HCT116 (cell line): ENCODE results near the gene COL1A1. TPM values are rescaled to one million over a fixed set of nuclear protein-coding genes. Genes with fewer than 3 reads are reported as not detected.

ENCODE experiments used
- ATAC-seq: fragments of 200-7000 bp; cut with Tn5 transposase; 2 replicates; pipeline ENCODE4 v1.9.1; 2020; ENCODE audit warnings: mild to moderate bottlenecking, moderate library complexity
- BruUV-seq: library from RNA; stranded (reverse); fragments of 400-500 nt; replicated peaks from 2 replicates; lab custom pipeline; 2021; lab: Mats Ljungman, UMichigan
- CTCF ChIA-PET: fragments of 300-600 bp; sonication (Branson Sonifier 250); formaldehyde crosslinking; loops from one replicate; lab custom pipeline; 2021; ENCODE audit warnings: antibody characterized with exemption; lab: Charles Lee
- POLR2A ChIA-PET: fragments of 300-600, 350-600 bp; sonication (Branson Sonifier 250); formaldehyde crosslinking; loops from one replicate; lab custom pipeline; 2021; ENCODE audit warnings: antibody characterized with exemption; lab: Charles Lee
- RAD21 ChIA-PET, 2 experiments: fragments of 300-600 bp; sonication (Branson Sonifier 250); formaldehyde crosslinking; loops; one replicate each; lab custom pipeline; 2023; ENCODE audit warnings: low total read pairs in 2 of 2; ENCODE audit not compliant: uncharacterized antibody in 2 of 2, unreplicated experiment in 2 of 2, low non-redundant PET in 1 of 2; lab: Charles Lee
- DNase-seq: peaks from one replicate; pipeline ENCODE4 v3.0.0-alpha.2; 2010; ENCODE audit warnings: low read depth, low spot score
- H2AFZ ChIP-seq: fragments of 200-600 bp; shearing (Covaris generic), sonication (generic); 2 replicates; pipeline ENCODE4 v1.6.1; 2017; ENCODE audit warnings: low read depth, mixed run types, mixed read lengths, antibody characterized with exemption, low read length; ENCODE audit not compliant: poor library complexity, severe bottlenecking
- H3K27ac ChIP-seq: 2 replicates; pipeline ENCODE4 v1.5.1; 2012; ENCODE audit warnings: low read depth, low read length
- H3K27me3 ChIP-seq: fragments of 200-600 bp; sonication (generic); 2 replicates; pipeline ENCODE4 v1.6.1; 2016; ENCODE audit warnings: mixed run types, low read length, mixed read lengths; ENCODE audit not compliant: insufficient read depth
- H3K36me3 ChIP-seq, 2 experiments: fragments of 200-500 bp in 1 of 2; fragments of 200-600 bp in 1 of 2; sonication (Bioruptor generic) in 1 of 2; sonication (generic) in 1 of 2; 2 replicates each; pipeline versions ENCODE4 v1.5.1 to v1.6.1; 2014 to 2016; ENCODE audit warnings: low read length in 2 of 2, inconsistent platforms in 1 of 2, mixed read lengths in 1 of 2, mixed run types in 1 of 2; ENCODE audit not compliant: insufficient read depth in 2 of 2, control insufficient read depth in 1 of 2
- H3K4me1 ChIP-seq, 2 experiments: fragments of 200-600 bp in 1 of 2; sonication (generic) in 1 of 2; 2 replicates each; pipeline versions ENCODE4 v1.5.1 to v1.6.1; 2012 to 2017; ENCODE audit warnings: low read length in 2 of 2, inconsistent platforms in 1 of 2, mild to moderate bottlenecking in 1 of 2, mixed read lengths in 1 of 2, mixed run types in 1 of 2, moderate library complexity in 1 of 2; ENCODE audit not compliant: insufficient read depth in 2 of 2, control insufficient read depth in 1 of 2
- H3K4me2 ChIP-seq: fragments of 200-600 bp; sonication (generic); 2 replicates; pipeline ENCODE4 v1.6.1; 2017; ENCODE audit warnings: mixed run types, low read length, mixed read lengths
- H3K4me3 ChIP-seq, 2 experiments: fragments of 200-600 bp in 1 of 2; sonication (generic) in 1 of 2; replicated peaks in 1 of 2; 2 replicates each; pipeline ENCODE4 v1.5.1; 2011 to 2016; ENCODE audit warnings: low read length in 2 of 2, control low read depth in 1 of 2, low read depth in 1 of 2, mild to moderate bottlenecking in 1 of 2, mixed read lengths in 1 of 2, mixed run types in 1 of 2
- H3K79me2 ChIP-seq: fragments of 200-600 bp; sonication (generic); 2 replicates; pipeline ENCODE4 v1.6.1; 2017; ENCODE audit warnings: mild to moderate bottlenecking, mixed run types, low read length, moderate library complexity, mixed read lengths; ENCODE audit not compliant: insufficient read depth
- H3K9ac ChIP-seq: fragments of 200-600 bp; sonication (generic); 2 replicates; pipeline ENCODE4 v1.6.1; 2016; ENCODE audit warnings: low read length, mixed read lengths
- H3K9me2 ChIP-seq: fragments of 200-600 bp; sonication (generic), shearing (Covaris generic); 2 replicates; pipeline ENCODE4 v1.6.1; 2017; ENCODE audit warnings: mixed run types, mild to moderate bottlenecking, moderate library complexity; ENCODE audit not compliant: insufficient read depth
- H3K9me3 ChIP-seq, 2 experiments: fragments of 200-500 bp in 1 of 2; fragments of 200-600 bp in 1 of 2; sonication (Bioruptor generic) in 1 of 2; sonication (generic) in 1 of 2; 2 replicates each; pipeline ENCODE4 v1.6.1; 2014 to 2017; ENCODE audit warnings: low read length in 2 of 2, mixed read lengths in 2 of 2, inconsistent platforms in 1 of 2, low read depth in 1 of 2, mild to moderate bottlenecking in 1 of 2, mixed run types in 1 of 2, moderate library complexity in 1 of 2; ENCODE audit not compliant: control insufficient read depth in 1 of 2, insufficient read depth in 1 of 2
- H4K20me1 ChIP-seq: fragments of 200-600 bp; sonication (generic), shearing (Covaris generic); 2 replicates; pipeline ENCODE4 v1.6.1; 2017; ENCODE audit warnings: mixed run types, mild to moderate bottlenecking, moderate library complexity; ENCODE audit not compliant: insufficient read depth
- EGR1 ChIP-seq: IDR thresholded peaks from 2 replicates; pipeline ENCODE4 v1.6.1; 2012; ENCODE audit warnings: low read depth
- POLR2A ChIP-seq: IDR thresholded peaks from 2 replicates; pipeline ENCODE4 v1.7.0; 2011; ENCODE audit warnings: borderline replicate concordance; ENCODE audit not compliant: insufficient read depth, insufficient read length; ENCODE audit errors: extremely low read depth
- RAD21 ChIP-seq: IDR thresholded peaks from 2 replicates; pipeline ENCODE4 v1.6.1; 2012; ENCODE audit warnings: low read depth, mild to moderate bottlenecking
- TCF7L2 ChIP-seq: IDR thresholded peaks from 2 replicates; pipeline ENCODE4 v1.7.0; 2011; ENCODE audit warnings: borderline replicate concordance, inconsistent platforms; ENCODE audit not compliant: insufficient read depth, insufficient read length; ENCODE audit errors: extremely low read depth
- intact Hi-C: fragments of 100-400 bp; cut with micrococcal nuclease; formaldehyde crosslinking; loops from 2 replicates; pipeline ENCODE4 v1.10.0; 2022
- total RNA-seq: library from RNA; stranded (reverse); gene quantifications from one replicate; pipeline ENCODE4 v1.2.1, GENCODE V29; 2021; ENCODE audit not compliant: unreplicated experiment
- TF ChIP-seq, protein P1 (sequence below): IDR thresholded peaks from 2 replicates; pipeline ENCODE4 v1.6.1; 2012; ENCODE audit warnings: low read depth
- TF ChIP-seq, protein P2 (sequence below): IDR thresholded peaks from 2 replicates; pipeline ENCODE4 v1.6.1; 2012
- TF ChIP-seq, protein P3 (sequence below): IDR thresholded peaks from 2 replicates; pipeline ENCODE4 v1.6.1; 2011; ENCODE audit warnings: mild to moderate bottlenecking, low read length, moderate library complexity; ENCODE audit not compliant: insufficient replicate concordance; ENCODE audit errors: extremely low read depth

Gene COL1A1
- total RNA-seq, 1 experiment from 2014 or later, result 33.6 TPM

DNA sequence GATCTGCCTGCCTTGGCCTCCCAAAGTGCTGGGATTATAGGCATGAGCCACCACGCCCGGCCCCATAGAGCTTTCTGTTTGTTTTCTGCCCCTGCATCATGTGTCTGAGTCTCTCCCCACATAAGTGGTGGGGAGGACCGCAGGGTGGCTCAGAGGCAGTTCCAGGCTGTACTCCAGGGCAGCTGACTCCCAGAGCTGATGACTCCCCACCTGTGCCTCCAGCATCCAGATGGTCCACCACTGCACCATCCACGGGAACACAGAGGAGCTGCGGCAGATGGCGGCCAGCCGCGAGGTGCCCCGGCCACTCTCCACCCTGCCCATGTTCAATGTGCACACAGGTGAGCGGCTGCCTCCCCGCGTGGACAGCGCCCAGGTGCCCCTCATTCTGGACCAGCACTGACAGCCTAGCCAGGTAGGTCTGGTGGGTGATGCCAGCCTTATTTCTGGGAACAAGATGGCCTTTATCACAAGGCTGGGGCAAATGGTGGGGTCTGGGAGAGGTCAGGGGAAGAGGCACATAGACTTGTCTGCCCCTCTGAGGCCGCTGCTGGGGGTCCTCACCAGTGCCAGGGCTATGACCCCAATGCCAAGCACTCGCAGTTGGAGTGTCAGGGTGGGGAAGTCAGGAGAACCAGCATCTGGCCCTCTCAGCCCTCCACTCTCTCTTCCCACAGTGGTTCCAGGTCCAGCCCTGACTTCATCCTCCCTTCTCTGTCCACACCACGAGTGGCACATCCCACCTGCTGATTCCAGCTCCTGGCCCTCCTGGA is 26.2 kb downstream of the COL1A1 start:
- Histone ChIP-seq H3K9me3 (no peaks in the 10 kb centered on the region), H3K79me2 (no peaks in the 10 kb centered on the region), H4K20me1 (no peaks in the 10 kb centered on the region), H3K27ac (no peak overlapping the region; the same call in 1 of the 2 replicates), H3K27me3 (no peaks in the 10 kb centered on the region), H3K4me1 (peaks cover 41 to 70% of the 10 kb centered on the region in 2 experiments), H3K36me3 (no peaks in the 10 kb centered on the region), H2AFZ (no peak overlapping the region), H3K4me3 (no peak overlapping the region), H3K9ac (no peak overlapping the region), H3K9me2 (no peaks in the 10 kb centered on the region), H3K4me2 (no peak overlapping the region)
- POLR2A ChIA-PET, result no interaction called here
- RAD21 ChIA-PET, result no interaction called here
- no peak for DNase-seq
- no peak for ATAC-seq
- no TSS peak for BruUV-seq
- TF ChIP-seq, protein P1, sequence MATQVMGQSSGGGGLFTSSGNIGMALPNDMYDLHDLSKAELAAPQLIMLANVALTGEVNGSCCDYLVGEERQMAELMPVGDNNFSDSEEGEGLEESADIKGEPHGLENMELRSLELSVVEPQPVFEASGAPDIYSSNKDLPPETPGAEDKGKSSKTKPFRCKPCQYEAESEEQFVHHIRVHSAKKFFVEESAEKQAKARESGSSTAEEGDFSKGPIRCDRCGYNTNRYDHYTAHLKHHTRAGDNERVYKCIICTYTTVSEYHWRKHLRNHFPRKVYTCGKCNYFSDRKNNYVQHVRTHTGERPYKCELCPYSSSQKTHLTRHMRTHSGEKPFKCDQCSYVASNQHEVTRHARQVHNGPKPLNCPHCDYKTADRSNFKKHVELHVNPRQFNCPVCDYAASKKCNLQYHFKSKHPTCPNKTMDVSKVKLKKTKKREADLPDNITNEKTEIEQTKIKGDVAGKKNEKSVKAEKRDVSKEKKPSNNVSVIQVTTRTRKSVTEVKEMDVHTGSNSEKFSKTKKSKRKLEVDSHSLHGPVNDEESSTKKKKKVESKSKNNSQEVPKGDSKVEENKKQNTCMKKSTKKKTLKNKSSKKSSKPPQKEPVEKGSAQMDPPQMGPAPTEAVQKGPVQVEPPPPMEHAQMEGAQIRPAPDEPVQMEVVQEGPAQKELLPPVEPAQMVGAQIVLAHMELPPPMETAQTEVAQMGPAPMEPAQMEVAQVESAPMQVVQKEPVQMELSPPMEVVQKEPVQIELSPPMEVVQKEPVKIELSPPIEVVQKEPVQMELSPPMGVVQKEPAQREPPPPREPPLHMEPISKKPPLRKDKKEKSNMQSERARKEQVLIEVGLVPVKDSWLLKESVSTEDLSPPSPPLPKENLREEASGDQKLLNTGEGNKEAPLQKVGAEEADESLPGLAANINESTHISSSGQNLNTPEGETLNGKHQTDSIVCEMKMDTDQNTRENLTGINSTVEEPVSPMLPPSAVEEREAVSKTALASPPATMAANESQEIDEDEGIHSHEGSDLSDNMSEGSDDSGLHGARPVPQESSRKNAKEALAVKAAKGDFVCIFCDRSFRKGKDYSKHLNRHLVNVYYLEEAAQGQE, result no peak
- TF ChIP-seq EGR1, result no peak
- CTCF ChIA-PET, result interaction anchor here (0.9 kb wide), 1 partner anchor 25 kb away, joined by 6 read pairs; no protein-coding TSS in a partner anchor
- intact Hi-C loops, result no loop called here

DNA sequence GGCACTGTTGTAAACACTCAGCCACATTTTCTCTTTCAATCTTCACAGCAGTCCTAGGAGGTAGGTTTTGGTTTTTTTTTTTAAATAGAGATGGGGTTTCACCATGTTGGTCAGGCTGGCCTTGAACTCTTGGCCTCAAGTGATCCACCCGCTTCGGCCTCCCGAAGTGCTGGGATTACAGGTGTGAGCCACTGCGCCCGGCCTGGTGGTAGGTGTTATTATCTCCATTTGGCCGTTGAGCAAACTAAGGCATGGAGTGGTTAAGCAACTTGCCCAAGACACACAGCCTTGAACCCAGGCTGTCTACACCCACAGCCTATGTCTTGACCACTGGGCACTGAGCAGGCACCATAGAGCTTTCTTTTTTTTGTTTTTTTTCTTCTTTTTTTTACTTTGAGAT is 27.0 kb downstream of the COL1A1 start:
- intact Hi-C loops, result no loop called here
- BruUV-seq, result no TSS peak
- CTCF ChIA-PET, result interaction anchor here (0.8 to 1.7 kb wide), 3 partner anchors 11 to 25 kb away, joined by 3 to 8 read pairs (median 6); no protein-coding TSS in a partner anchor
- TF ChIP-seq TCF7L2 (no peak), RAD21 (no peak), EGR1 (no peak), POLR2A (no peak)
- TF ChIP-seq, protein P2, sequence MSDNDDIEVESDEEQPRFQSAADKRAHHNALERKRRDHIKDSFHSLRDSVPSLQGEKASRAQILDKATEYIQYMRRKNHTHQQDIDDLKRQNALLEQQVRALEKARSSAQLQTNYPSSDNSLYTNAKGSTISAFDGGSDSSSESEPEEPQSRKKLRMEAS, result no peak
- TF ChIP-seq, protein P1, result no peak
- TF ChIP-seq, protein P3, sequence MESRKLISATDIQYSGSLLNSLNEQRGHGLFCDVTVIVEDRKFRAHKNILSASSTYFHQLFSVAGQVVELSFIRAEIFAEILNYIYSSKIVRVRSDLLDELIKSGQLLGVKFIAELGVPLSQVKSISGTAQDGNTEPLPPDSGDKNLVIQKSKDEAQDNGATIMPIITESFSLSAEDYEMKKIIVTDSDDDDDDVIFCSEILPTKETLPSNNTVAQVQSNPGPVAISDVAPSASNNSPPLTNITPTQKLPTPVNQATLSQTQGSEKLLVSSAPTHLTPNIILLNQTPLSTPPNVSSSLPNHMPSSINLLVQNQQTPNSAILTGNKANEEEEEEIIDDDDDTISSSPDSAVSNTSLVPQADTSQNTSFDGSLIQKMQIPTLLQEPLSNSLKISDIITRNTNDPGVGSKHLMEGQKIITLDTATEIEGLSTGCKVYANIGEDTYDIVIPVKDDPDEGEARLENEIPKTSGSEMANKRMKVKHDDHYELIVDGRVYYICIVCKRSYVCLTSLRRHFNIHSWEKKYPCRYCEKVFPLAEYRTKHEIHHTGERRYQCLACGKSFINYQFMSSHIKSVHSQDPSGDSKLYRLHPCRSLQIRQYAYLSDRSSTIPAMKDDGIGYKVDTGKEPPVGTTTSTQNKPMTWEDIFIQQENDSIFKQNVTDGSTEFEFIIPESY, result no peak

More for the DNA sequence above, 27.0 kb downstream of the COL1A1 start:
- no peaks in the 10 kb centered on the region for H3K79me2 ChIP-seq
- no peak overlapping the region for H3K9ac ChIP-seq
- no peaks in the 10 kb centered on the region for H3K36me3 ChIP-seq
- H2AFZ ChIP-seq, result no peak overlapping the region
- ATAC-seq (no peak), DNase-seq (no peak)
- H4K20me1 ChIP-seq, result no peaks in the 10 kb centered on the region
- H3K9me2 ChIP-seq, result no peaks in the 10 kb centered on the region
- H3K27me3 ChIP-seq, result no peaks in the 10 kb centered on the region
- no peak overlapping the region for H3K4me2 ChIP-seq
- ChIA-PET POLR2A (no interaction called here), RAD21 (no interaction called here)
- H3K9me3 ChIP-seq, result no peaks in the 10 kb centered on the region
- no peak overlapping the region for H3K27ac ChIP-seq
- peaks cover 41 to 74% of the 10 kb centered on the region in 2 experiments for H3K4me1 ChIP-seq
- no peak overlapping the region for H3K4me3 ChIP-seq
